Renal cortex interstitium (tissue), 11 donors: Measurements from ENCODE around the gene ZBTB7B. TPM values are rescaled to one million over a fixed set of nuclear protein-coding genes. Genes with fewer than 3 reads are reported as not detected.

Source experiments
- DNase-seq, 11 donors: peaks; one replicate each; pipeline ENCODE4 v3.0.0-alpha.2; 2013; ENCODE audit warnings: low read depth in 9 of 11, low spot score in 4 of 11; ENCODE audit errors: extremely low read depth in 1 of 11
- polyA plus RNA-seq, 3 donors: library from polyadenylated mRNA; unstranded; fragments of 120-200 nt; gene quantifications; one replicate each; pipeline ENCODE4 v1.2.1, GENCODE V29; 2013; ENCODE audit not compliant: insufficient read length in 3 of 3

ZBTB7B gene
- polyA plus RNA-seq, 3 donors: 12.6 to 18.6 (median 14.5) TPM

DNA sequence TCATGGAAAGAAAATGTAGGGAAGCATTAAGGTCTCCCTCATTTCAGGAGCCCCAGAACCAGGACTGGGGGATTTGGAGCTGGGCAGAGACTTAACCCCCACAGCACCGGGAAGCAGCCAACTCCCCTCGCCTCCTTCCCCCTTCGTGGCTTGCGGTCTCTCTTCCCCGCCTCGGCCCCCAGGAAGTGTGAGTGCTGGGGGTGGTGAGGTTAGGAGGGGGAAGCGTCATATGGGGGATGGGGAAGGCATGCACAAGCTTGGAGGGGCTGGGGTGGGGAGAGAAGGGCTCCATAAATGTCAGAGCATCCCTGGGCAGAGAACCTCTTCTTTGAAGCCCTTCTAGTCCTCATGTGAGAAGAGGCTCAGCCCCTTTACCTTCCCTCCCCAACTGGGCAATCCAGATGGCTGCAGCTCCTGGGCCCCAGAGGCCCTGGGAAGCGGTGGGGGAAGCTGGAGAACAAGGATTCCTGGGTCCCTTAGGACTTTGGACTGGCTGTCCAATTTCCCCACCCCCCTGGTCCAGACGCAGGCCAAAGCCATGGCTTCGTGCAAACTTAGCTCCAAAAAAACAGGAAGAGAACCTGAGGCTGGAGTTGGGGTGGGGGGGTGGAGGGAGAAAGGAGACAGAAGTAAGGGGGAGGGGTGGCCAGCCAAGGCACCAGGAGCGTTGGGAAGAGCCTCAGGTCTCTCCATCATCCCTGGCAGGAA lies 7.8 kb downstream of the ZBTB7B start:
- DNase-seq: no peak

DNA sequence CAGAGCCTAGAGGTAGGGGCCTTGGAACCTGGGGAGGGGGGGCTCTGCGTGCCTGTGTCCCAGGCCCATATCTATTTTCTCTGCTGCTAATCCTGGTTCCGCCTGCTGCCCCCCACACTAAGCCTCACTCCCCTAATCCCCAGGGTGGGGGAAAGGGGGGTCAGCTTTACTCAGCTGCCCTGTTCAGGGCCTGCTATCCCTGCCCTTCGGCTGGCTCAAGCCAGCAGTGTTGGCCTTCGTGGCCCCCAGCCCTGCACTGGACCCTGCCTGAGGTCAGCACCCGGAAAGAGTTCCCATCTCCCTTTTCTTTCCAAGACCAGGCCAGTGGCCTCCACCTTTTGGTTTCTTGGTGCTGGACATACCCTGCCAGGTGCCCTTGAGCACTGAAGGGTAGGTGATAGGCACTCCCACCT lies 8.4 kb downstream of the ZBTB7B start:
- no peak for DNase-seq

- no peak for DNase-seq
Measured at GRCh38 chr1:155011437-155012025, 8.9 kb downstream of the ZBTB7B start.

DNA sequence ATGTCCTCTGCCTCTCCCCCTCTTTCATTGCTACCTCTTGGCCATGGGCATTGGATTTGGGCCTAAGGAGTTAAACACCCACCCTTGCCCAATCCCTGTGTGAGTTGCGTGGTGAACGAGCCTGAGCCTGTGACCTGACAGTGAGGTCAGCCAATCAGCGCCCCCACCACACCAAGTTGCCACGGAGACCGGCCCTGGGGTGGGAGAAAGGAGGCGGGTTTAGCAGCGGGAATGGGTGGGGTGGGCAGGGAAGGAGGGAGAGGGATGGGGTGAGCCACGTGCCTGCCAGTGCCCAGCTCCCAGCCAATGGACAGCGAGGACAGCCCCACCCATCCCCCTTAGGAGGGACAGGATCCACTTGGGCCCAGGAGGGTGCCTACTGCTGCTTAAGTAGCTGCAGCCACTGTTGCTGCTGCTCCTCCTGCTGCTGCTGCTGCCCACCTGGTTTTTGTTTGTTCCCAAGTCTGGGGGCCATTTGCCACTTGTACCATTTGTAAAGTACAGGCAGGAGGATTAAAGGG lies 9.5 kb downstream of the ZBTB7B start:
- peak in 3 of 11 donors; percentile 8 to 18 (median 16) for DNase-seq

- DNase-seq: no peak
Measured at GRCh38 chr1:155012776-155013602, 10.4 kb downstream of the ZBTB7B start.

GRCh38 chr1:155013632-155014031 lies 11.0 kb downstream of the ZBTB7B start:
- DNase-seq: no peak

- no peak for DNase-seq
Measured at GRCh38 chr1:155014709-155015508, 12.3 kb downstream of the ZBTB7B start.

GRCh38 chr1:155015527-155016230 lies 13.1 kb downstream of the ZBTB7B start:
- DNase-seq: no peak

DNA sequence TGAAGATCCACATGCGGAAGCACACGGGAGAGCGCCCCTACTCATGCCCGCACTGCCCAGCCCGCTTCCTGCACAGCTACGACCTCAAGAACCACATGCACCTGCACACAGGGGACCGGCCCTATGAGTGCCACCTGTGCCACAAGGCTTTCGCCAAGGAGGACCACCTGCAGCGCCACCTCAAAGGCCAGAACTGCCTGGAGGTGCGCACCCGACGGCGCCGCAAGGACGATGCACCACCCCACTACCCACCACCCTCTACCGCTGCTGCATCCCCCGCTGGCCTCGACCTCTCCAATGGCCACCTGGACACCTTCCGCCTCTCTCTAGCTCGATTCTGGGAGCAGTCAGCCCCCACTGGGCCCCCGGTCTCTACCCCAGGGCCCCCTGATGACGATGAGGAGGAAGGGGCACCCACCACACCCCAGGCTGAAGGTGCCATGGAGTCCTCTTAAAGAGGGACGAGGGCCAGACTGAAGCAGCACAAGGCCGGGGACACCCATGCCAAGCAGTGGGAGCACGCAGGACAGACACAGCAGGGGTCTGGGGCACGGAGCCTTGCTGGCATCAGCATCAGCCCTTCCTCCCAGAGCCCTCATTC lies 13.7 kb downstream of the ZBTB7B start:
- DNase-seq: no peak

GRCh38 chr1:155017041-155017945 lies 14.7 kb downstream of the ZBTB7B start:
- DNase-seq: peak in 6 of 11 donors; percentile 81 to 85 (median 83)

- no peak for DNase-seq
Measured at GRCh38 chr1:155017946-155018316, 15.3 kb downstream of the ZBTB7B start.

DNA sequence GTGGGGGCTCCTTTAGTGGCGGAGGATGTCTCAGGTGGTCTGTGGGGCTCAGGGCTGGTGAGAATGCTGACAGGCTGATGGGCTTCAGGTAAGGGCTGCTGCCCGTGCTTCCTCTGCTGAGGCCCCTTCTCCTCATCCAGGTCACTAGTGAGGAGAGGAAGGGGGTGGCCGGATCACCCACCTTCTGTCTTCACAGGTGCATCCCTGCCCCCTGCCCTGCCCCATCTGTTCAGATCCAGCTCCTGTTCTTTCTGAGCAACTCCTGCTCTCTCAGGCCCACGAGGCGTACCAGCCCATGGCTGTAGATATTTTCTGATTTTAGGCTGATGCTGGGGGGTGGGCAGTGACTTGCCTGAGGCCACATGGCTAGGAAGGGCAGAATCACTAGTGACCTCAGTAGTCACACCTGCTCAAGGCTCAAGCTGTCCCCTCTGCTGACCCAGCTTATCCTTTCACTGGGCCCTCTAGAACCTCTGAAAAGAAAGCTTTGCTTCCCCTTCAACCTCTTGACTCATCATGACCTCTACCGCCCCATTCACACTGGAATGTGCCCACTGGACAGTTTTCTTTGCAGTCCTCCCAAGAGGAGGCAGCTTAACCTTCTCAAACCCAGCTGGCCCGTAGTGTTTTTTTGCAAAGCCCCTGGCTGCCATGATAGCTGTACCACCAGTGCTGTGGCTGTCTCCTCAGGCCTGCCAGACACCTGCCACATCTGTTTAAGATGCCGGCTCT lies 16.2 kb downstream of the ZBTB7B start:
- no peak for DNase-seq

DNA sequence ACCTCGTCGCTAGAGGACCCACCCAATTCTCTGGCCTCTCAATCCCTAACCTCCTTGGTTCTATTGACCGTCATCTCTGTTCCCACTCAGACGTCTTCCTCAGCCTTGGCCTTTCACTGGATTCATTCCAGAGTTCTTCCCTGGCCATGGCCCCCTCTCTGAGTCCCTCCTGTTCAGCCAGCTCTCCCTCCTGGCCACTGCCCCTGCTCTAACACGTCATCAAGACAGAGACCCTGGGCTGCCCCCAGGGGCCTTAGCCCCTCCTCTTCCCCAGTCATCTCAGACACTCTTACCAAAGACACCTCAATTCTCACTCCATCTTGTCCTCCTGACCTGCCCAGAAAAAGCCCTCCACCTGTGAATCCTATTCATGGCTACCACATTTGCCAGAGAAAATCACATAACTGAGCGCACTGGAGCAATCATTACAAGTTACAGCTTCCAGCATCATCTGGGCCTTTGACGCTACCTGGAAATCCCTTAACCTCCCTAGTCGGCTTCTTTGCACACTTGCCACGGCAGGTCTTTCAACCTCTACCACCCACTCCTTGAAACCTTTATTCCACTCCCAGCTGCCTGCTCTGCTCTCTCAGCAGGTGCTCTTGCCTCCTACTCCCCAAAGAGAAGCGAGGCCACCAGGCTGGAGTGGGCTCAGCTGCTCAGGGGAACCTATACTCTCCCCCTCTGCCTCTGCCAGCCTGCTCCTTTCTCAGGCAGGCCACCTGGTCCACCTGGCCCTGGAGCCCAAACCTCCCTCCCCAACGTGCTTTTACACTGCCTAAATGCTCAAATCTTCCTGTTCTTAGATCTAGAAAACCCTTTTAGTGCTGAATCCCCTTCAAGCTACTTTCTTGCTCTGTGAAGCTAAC lies 17.0 kb downstream of the ZBTB7B start:
- no peak for DNase-seq

GRCh38 chr1:155022136-155022926 lies 19.7 kb downstream of the ZBTB7B start:
- DNase-seq: no peak

DNA sequence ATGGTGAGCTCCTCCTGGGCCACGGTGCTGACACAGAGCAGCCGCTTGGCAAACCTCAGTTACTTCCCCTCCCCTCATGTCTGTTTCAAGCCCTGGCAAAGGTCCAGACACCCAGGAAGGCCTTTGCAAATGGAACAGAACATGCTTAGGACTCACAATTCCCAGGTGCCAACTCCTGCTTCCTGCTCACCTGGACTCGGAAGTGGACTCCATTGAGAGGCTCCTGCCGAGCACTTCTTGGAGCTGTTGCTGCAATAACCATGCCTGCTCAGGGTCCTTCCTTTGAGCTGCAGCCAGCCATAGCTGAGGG lies 20.3 kb downstream of the ZBTB7B start:
- no peak for DNase-seq
